Measurements from ENCODE around the gene SLC6A20.

DNA sequence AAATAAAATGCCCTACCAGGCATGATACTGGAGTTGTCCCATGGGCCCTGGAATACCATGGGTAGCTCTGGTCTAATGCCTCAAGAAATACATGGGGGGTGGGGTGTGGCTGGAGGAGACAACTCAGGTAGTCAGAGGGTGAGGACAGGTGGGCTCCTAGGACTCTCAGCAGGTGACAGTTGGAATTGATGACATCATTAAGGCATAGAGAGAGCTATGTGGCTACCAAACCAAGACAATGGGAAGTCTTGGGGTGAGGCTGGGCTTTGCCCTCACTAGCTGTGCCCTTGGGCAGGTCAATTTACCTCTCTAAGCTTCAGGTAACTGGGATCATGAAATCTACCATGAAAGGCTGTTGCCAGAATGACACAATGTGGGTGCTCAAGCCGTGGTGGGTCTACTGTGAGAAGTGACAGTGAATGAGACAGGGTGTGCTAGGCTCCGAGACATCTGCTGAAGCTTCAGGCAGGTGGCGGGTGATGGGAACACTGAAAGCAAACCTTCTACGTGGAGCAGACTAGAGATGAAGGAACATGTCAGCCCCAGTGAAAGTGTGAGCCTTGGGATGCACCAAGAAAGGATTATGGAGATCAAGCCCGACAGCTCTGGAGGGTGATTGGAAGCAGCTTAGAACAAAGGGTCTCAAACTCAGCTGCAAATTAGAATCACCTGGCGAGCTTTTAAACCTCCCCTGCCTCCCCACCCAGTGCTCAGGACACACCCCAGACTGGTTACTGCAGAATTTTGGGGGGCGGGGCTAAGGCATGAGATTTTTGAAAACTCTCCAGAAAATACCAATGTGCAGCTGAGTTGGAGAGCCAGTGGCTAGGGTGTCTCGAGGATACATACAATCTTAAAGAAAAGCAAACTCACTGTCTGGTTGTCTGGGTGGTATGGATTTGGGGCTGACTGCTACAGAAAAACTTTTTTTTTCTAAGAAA lies 21.5 kb downstream of the SLC6A20 start:
- no peak for TF ChIP-seq POLR2A (IDR thresholded peaks at IDR 0.05; ENCODE audit: insufficient read depth in 1 of 2, low read depth in 2 of 2, low read length in 2 of 2)
- no peak for TF ChIP-seq HES4 (CRISPR knock-in tag; IDR thresholded peaks at IDR 0.05; ENCODE audit: borderline replicate concordance)
- TF ChIP-seq SP1 (IDR thresholded peaks at IDR 0.05) = no peak
- TF ChIP-seq SP1 (CRISPR knock-in tag; IDR thresholded peaks at IDR 0.05) = no peak
- no peak for TF ChIP-seq AKNA (CRISPR knock-in tag; IDR thresholded peaks at IDR 0.05; ENCODE audit: borderline replicate concordance)
- TF ChIP-seq CHD2 (IDR thresholded peaks at IDR 0.05; ENCODE audit: low read depth, low read length) = no peak
- TF ChIP-seq, protein P1, sequence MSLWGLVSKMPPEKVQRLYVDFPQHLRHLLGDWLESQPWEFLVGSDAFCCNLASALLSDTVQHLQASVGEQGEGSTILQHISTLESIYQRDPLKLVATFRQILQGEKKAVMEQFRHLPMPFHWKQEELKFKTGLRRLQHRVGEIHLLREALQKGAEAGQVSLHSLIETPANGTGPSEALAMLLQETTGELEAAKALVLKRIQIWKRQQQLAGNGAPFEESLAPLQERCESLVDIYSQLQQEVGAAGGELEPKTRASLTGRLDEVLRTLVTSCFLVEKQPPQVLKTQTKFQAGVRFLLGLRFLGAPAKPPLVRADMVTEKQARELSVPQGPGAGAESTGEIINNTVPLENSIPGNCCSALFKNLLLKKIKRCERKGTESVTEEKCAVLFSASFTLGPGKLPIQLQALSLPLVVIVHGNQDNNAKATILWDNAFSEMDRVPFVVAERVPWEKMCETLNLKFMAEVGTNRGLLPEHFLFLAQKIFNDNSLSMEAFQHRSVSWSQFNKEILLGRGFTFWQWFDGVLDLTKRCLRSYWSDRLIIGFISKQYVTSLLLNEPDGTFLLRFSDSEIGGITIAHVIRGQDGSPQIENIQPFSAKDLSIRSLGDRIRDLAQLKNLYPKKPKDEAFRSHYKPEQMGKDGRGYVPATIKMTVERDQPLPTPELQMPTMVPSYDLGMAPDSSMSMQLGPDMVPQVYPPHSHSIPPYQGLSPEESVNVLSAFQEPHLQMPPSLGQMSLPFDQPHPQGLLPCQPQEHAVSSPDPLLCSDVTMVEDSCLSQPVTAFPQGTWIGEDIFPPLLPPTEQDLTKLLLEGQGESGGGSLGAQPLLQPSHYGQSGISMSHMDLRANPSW (CRISPR knock-in tag; IDR thresholded peaks at IDR 0.05; ENCODE audit: borderline replicate concordance) = no peak
- no peak for TF ChIP-seq NCOA1 (CRISPR knock-in tag; IDR thresholded peaks at IDR 0.05)
- TF ChIP-seq KAT7 (CRISPR knock-in tag; IDR thresholded peaks at IDR 0.05; ENCODE audit: borderline replicate concordance) = no peak
- no peak for TF ChIP-seq ZNF883 (CRISPR knock-in tag; IDR thresholded peaks at IDR 0.05; ENCODE audit: not compliant biosample characterization)
- TF ChIP-seq TAF1 (CRISPR knock-in tag; IDR thresholded peaks at IDR 0.05) = no peak
- no peak for TF ChIP-seq ZNF670 (CRISPR knock-in tag; IDR thresholded peaks at IDR 0.05; ENCODE audit: borderline replicate concordance)
- no peak for TF ChIP-seq CREM (IDR thresholded peaks at IDR 0.05)
- TF ChIP-seq CREM (CRISPR knock-in tag; IDR thresholded peaks at IDR 0.05) = no peak
- 0 out of 2 replicates have a peak, but pooled peaks have one; percentile 20 for TF ChIP-seq CREB1 (IDR thresholded peaks at IDR 0.05)
- no peak for TF ChIP-seq CREB1 (CRISPR knock-in tag; IDR thresholded peaks at IDR 0.05)
